K562 treated with DMSO at 1 percent for 12 hours (cell line): ENCODE measurements around the gene TXNDC15. TPM values are rescaled to one million over a fixed set of nuclear protein-coding genes. Genes with fewer than 3 reads are reported as not detected.

Source experiments
- total RNA-seq: library from RNA; unstranded; fragments of 300-600 nt; gene quantifications from 2 replicates; pipeline ENCODE4 v1.2.3, GENCODE V29; 2022; ENCODE audit not compliant: insufficient read depth

TXNDC15 gene
- total RNA-seq = 3.0 and 13.3 TPM in 2 replicates

GRCh38 chr5:134873987-134874830, at the start of gene TXNDC15:
TXNDC15 (plus strand) TSS chr5:134874371; CDS start chr5:134874428, 57 bp downstream.

DNA sequence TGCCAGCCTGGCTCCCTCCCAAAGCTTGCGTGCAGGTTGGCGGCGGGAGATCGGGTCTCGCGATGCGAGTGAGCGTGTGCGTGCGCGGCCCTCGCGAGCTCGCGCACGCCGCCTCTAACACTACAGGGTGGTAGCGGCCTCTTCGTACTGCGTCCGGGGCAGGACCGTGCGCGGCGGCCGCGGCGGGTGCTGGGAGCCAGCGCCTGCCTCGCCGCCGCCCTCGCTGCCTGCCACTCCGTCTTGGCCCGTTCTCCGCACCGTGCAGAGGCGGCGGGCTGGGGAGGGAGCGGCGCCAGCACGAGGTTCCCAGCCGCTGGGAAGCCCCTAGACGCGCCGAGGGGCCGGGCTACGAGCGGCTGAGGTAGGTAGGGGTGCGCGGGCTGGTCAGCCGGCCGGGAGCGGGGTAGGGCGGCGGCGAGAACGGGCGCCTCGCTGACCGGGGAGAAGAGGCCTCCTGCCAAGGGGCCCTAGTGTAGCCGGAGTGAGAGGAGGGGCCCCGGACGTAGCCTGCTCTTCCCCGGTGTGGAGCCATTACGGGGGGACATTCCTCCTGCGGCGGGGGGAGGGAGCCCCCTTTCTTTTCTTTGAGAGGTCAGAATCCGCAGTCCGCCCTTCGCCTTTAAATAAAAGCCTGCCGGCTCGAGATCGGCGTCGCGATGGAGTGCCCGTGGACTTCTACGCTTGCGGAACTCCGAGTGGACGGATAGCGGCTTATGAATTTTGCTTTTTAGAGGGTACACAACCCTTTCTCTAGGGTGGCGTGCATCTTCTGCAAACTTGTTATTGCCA, 28.1 kb upstream of the TXNDC15 start, which contains the start of gene C5orf24:
C5orf24 (plus strand) TSS at position 117 of the 789 bp plus-strand sequence. CDS start 8,933 bp downstream, outside the sequence.

GRCh38 chr5:134904610-134905245, 30.6 kb downstream of the TXNDC15 start, which contains the start of gene PCBD2:
PCBD2 (plus strand) TSS chr5:134905131; CDS start chr5:134905140, 9 bp downstream.

Other genes starting within 250 kb of the TXNDC15 start
- gene SAR1B, start 241.5 kb upstream of the TXNDC15 start, total RNA-seq = 48.5 and 64.7 TPM in 2 replicates
- gene SEC24A, start 225.6 kb upstream of the TXNDC15 start, total RNA-seq = 4.9 and 20.8 TPM in 2 replicates
- 31.0 and 32.7 TPM in 2 replicates for gene CAMLG, start 135.8 kb upstream of the TXNDC15 start, total RNA-seq
- gene DDX46, start 115.6 kb upstream of the TXNDC15 start, total RNA-seq = 18.4 and 45.5 TPM in 2 replicates
- 8.1 and 26.7 TPM in 2 replicates for gene C5orf24, start 28.4 kb upstream of the TXNDC15 start, total RNA-seq
- gene PCBD2, start 30.8 kb downstream of the TXNDC15 start, total RNA-seq = 2.0 and 6.3 TPM in 2 replicates
- gene CATSPER3, start 93.5 kb downstream of the TXNDC15 start, total RNA-seq = not detected in 2 replicates
- 76.3 and 85.5 TPM in 2 replicates for gene PITX1, start 159.9 kb downstream of the TXNDC15 start, total RNA-seq